NCI-H2107 treated with DMSO at 0.1 percent for 48 hours (cell line): ENCODE data around the gene IKZF2.
"Not testable (repeated sequence)": the region's sequence is repeated elsewhere in the genome, so short reads cannot be mapped to it uniquely, and the experiment has no call there.

ENCODE experiments used
- DNase-seq: peaks from one replicate; lab custom pipeline; 2025; ENCODE audit not compliant: unreplicated experiment; lab: John Stamatoyannopoulos, UW

The IKZF2 gene

DNA sequence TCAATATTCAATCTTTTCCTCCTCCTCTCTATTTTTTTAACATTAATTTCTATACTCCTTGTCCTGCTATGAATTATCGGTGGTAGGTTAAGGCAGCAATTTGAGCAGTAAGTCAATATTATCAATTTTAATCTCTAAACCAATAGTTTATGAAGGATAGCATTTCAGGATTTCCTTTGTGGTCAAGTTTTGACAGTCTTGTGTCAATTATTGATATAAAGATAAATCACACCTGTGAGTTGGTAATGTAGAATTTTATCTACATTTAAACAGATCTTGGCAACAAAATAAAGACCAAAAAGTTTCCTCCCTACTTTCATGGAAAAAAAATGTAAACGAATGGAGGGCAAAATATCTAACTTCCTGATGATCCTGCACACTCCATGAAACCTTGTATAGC lies 87.3 kb downstream of the IKZF2 start:
- DNase-seq, result no peak

DNA sequence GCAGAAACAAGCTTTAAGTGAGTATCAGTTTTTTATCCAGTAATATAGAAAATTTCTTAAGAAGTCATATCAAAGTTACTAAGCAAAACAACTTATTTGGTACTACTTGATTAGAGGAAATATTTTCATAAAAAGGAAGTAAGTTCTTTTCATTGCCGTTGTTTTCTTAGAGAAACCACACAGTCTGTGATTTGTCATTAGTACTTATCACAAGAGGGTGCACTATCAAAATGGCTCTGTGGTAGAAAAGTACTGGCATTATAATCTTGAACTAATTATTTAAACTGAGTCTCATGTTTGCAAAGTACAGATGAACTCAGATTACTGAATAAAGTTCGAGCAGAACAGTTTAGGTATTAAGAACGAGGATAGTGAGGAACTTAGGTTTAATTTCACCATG lies 93.4 kb downstream of the IKZF2 start:
- no peak for DNase-seq

DNA sequence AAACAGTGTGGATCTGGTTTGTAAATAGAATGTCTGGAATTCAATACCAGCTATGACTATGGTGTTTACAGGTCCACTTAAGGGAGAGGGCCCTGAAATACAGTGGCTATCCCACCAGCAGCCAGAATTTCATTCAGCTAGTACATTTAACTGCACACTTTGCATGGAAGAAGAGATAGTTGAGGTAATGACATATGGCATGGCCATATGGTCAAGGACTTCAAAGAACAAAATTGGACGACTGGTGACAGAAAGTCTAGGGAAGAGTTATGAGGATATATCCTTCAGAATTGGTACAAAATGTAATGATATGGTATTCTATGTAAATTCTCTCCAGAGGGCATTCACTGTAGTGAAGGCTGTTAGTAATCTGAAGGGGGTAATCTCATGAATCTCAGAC lies 105.0 kb downstream of the IKZF2 start:
- no peak for DNase-seq

DNA sequence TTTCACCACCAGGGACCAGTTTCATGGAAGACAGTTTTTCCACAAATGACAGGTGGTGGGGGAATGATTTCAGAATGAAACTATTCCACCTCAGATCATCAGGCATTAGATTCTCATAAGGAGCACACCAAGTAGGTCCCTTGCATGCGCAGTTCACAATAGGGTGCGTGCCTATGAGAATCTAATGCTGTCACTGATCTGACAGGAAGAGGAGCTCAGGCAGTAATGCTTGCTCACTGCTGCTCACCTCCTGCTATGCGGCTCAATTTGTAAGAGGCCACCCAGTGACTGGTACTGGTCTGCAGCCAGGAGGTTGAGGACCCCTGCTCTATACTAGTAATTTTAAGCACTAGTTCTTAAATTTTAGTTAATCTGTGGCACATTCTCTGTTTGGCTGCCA lies 107.8 kb downstream of the IKZF2 start:
- DNase-seq, result no peak

DNA sequence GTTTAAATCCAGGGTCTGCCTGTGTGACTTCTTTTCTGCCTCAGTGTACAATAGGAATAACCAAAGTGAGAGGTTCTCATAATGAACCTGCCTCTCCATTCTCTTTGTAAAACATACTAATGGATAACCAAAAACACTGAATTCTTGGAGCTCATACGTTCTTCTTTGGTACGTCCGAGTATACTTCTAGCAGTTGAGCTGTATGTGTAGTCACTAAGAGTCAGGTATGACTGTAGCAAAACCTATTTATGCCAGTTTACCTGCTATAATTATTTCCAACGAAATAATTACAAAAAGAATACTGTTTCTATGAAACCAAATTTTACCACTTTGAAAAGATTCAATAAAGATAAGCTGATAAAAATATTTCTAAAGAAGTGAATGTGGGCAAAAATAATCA lies 109.2 kb downstream of the IKZF2 start:
- DNase-seq, result no peak

DNA sequence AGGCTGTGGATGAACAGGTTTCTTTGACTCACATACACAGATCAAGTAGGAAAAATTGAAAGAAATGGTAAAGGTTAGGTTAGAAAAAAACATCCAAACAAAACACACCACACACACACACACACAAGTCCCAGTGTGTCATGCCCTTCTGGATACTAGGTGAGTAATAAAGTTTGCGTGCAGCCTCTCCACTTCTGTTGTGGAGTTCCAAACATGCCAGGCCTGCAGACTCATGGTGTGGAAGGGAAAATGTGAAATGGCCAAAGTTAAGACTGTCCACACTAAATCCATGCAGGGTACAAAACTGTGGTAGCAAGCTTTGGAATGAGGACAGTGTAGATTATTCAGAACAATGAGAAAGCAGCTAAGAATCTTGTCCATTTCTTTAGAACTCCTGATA lies 114.6 kb downstream of the IKZF2 start:
- DNase-seq, result no peak

DNA sequence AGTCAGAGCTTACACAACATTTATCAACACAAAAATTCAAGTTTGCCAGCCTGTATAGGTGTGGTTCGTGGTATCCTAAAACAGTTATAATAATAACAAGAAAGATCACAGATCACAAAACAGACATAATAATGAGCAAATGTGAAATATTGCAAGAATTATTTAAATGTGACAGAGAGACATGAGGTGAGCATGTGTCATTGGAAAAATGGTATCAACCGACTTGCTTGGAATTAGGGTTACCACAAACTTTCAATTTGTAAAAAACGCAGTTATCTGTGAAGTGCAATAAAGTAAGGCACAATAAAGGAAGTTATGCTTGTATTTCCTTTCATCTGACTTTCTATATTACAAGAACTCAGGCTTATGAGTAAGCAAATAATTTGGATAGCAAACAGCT lies 116.8 kb downstream of the IKZF2 start:
- DNase-seq, result no peak

DNA sequence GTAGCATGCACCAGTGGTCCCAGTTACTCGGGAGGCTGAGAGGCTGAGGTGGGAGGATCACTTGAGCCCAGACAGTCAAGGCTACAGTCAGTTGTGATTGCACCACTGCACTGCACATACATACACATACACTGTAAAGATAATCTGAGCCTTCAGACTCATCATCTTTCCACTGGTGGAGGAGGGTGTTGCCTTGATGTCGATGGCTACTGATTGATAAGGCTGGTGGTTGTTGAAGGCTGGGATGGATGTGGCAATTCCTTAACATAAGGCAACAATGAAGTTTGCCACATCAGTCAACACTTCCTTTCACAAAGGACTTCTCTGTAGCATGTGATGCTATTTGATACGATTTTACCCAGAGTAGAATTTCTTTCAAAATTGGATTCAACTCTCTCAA lies 118.8 kb downstream of the IKZF2 start:
- DNase-seq, result no peak

DNA sequence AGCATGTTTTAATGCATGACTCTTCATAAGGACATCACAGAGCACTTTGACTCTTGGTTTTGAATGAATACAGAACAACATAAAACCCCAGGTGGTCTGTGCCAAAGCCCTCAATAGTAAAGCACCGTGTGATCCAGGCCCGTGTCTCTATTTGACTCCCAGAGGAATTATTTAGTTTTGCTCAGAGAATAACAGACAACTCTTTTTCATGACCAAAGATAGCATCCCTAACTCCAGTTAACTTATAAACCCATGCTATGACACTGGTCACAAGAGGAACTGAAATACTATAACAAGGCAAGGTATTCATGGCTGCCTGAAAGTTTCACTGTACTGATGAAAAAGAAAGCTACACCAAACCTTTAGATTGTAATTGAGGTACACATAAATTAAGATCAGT lies 128.4 kb downstream of the IKZF2 start:
- no peak for DNase-seq

DNA sequence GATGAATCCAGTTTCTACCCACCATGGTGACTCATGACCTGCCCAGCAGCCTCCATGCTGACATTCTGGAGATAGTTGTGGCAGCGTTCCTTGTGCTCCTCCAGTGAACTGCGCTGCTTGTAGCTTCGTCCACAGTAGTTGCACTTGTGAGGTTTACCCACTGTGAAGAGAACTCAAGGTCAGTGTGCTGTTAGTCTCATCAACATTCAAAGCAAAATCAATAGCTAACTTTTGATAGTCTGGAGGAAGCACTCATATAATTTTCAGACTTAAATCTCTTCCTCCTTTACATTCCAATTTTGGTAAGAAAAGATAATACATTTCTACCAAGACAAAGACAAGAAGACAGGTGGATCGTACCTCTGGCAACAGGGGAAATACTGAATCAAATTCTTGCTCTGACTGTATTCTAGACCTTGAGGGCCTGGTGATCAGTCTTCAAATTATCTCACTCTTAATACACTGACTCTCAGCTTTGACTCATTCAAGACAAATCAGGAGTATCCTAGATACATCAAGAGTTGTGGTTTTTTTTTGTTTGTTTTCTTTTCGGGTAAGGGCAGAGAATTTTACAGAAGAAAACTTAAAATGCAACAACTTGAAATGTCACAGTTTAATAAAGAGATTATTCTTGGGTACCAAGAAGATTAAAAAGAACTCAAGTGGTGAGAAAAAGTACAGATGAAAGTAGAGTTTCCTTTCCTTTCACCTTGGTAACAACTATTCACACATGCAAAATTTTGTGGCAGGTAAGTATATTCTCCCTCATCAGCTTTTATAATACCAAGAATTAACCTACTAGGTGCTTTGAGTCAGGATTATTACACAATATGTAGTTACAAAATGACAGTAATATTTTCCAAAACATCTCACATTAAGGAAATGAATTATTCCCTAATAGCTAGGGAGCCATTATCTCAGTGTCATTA lies 129.2 kb downstream of the IKZF2 start:
- DNase-seq, result no peak

DNA sequence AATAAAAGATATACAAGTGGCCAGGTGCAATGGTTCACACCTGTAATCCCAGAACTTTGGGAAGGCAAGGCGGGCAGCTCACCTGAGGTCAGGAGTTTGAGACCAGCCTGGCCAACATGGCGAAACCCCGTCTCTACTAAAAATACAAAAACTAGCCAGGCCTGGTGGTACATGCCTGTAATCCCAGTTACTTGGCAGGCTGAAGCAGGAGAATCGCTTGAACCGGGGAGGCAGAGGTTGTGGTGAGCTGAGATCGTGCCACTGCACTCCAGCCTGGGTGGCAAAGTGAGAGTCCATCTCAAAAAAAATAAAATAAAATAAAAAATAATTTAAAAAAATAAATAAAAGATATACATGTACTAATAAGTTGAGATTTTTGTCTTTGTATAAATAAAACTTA lies 130.5 kb downstream of the IKZF2 start:
- not testable (repeated sequence) for DNase-seq

DNA sequence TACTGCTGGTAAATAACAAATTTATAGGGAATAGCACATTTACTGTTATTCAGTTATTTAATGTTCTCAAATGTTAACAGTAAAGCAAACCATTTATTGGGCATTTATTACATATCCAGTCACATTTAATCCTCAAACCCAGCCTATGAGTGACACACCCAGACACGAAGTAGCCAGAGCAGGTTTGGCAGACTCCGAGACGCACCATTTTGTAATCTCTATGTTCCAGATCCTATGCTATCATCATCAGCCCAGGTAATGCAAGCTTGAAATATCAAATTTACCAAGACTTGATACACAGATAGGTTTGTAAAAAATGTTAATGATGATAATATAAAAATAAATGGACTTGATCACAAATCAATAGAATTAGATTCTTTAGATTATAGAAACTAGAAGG lies 131.1 kb downstream of the IKZF2 start:
- no peak for DNase-seq

DNA sequence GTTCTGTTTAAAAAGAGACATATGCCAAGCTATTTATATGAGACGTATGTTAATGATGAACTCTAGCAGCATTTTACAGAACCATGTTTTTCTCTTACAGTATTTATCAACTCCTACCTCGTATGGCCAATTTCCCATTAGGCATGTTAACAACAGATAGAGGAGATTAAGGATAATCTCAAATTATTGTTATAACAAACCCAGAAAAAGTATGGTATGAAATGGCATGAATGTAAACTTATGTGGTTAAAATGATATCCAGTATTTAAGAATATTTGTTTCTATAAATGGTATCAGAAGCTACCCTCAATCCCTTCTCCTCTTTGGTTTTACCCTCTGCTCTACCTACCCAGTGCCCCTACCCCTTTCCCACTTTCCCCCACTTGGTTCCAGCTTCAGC lies 132.0 kb downstream of the IKZF2 start:
- no peak for DNase-seq

DNA sequence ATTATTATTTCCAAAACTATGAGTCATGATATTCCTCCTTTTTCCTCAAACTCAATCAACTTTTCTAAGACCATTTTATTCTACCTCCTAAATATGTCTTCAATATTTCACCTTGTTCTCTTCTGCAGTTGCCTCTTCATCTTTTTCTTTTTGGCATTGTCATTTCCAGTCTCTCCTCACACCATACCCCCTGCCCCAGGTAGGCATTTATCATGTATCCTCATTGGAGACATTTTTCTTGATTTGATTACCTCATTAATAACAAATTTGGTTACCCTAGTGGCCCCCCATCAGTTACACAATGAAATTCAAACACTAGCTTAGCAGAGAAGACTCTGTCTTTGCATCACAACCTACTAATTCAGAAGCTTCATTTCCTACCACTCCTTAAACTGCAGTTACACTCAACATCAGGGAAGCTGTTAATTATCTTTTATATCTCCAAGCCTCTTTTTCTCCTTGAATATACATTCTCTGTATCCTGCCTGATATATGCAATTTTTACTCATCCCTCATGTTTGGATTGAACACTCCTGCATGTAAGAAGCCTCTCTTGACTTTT lies 133.0 kb downstream of the IKZF2 start:
- DNase-seq, result no peak

DNA sequence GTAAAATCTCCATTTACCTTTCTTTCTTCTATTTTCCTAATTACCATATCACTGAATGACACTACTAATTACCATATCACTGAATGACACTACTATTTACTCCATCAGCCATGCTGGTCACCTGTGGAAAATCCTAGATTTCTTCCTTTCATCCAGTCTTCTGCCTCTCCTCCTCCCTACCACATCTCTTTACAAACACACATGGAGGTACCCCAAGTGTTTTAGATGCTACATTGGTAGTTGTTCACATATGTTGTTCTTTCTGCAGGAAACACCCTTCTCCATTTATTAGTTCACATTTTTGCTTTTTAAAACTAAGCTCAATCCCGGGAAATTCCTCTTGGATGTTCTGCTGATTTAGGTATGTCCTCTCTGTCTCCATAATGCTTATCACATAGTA lies 134.0 kb downstream of the IKZF2 start:
- DNase-seq, result no peak

DNA sequence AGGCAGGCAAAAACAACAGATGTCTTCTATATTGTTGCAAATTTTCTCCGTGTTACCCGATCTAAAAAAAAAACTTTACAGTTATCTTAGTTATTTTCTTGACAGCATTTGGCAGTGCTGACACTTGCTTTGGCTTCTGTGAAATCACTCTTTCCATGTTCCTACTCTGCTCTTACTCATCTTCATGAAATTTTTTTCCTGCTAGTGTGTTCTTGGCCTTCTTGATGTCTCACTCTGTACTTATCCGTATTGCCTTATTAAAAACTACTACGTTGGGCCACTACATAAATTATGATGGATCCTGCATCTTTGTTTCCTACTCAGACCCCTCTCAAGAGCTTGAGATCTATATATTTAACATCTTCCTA lies 134.4 kb downstream of the IKZF2 start:
- no peak for DNase-seq

DNA sequence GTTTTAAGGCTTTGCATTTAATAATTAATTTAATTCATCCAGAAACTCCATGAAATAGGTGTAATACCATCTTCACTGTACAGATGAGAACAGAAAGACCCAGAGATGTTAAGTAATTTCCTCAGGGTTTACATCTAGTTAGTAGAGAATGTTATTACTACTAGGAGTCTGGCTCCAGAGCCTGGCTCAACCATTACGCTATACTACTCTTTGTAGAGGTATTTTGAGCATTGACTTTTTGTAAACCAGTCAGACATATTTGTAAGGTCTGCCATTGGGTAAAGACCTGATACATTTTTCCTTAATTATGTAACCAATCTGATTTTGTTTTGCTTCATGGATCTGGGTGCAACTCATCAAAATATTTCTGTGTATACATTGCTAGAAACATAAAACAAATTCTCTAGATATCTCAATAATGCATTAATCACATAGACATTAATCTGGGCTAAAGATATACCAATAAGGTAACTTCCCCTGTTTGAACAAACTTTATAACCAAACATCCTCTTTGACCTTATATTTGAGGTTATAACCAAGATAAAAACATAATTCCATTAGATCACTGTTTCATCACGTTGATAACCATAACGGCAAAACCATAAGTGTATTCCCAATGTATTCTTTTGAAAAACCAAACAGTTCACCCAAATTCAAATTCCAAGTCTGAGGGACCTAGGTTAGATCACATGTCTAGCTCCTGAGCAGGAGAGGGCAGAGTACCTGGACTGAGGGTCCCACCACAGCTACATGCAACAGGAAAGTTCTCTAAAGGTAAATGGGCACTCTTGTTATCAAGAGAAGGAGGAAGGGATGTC lies 135.0 kb downstream of the IKZF2 start:
- no peak for DNase-seq

DNA sequence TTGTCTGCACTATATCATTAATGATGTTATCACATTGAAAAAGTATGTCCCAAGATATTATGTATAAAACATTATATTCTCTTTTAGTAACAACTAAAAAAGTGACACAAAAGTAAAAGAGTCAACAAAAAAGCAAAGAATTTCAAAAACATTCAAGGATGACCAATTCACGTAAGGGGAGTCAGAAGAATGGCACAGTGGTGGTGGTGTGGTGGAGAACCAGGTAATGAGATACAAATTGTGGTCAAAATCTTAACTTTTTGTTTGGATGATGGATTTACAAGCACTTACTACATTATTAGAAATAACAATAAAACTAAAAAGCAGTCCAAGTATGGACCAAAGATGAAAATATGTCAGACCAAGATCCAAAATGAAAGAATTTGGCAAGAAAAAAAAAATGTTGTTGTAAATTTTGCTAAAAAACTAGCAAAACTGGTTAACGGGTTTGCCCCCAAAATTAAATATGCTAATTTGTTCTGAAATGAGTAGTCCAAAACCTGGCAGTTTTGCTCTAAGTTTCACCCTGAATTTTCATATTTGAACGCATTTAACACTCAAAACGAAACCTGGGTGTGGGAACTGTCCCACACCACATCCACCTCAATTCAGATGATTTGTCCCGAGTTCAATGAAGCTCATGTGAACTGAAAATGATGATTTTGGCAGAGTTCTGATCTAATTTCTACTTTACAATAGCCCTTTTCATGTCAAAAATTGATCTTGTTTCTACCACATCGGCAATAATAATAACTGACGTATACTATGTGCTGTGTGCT lies 135.8 kb downstream of the IKZF2 start:
- no peak for DNase-seq

DNA sequence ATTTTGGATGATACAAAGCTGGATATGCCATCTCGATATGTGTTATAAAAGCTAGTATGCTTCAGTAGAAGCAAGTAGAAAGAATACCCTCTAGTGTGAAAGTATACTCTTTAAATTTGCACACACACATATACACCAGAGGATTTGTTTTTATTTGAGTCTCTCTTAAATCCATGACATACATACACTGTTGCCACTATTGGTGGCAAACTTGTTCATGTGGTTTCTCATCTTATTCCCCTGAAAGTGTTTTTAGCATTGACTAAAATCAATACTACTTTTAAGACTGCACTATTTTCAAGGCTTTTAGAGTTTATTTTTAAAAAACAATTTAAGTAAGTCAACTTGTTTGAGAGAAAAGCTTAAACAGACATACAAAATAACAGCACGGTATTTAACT lies 137.4 kb downstream of the IKZF2 start:
- DNase-seq, result no peak

DNA sequence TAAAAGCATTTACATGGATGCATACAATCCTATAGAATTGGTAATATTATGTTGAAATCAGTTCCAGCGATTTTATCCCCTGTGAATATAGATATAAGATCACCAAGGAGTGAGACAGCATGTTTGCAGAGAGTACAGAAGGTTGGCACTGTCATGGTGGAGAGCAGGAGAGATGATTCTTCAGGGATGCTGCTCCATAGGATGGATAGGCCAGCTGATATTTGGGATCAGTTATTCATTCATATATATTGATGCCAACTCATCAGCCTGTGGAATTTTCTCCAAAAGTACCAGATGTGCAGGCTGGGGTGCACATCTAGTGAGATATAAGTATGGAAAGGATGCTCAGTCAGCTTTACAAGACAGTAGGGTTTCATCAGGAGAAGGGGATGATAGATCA lies 139.9 kb downstream of the IKZF2 start:
- no peak for DNase-seq

DNA sequence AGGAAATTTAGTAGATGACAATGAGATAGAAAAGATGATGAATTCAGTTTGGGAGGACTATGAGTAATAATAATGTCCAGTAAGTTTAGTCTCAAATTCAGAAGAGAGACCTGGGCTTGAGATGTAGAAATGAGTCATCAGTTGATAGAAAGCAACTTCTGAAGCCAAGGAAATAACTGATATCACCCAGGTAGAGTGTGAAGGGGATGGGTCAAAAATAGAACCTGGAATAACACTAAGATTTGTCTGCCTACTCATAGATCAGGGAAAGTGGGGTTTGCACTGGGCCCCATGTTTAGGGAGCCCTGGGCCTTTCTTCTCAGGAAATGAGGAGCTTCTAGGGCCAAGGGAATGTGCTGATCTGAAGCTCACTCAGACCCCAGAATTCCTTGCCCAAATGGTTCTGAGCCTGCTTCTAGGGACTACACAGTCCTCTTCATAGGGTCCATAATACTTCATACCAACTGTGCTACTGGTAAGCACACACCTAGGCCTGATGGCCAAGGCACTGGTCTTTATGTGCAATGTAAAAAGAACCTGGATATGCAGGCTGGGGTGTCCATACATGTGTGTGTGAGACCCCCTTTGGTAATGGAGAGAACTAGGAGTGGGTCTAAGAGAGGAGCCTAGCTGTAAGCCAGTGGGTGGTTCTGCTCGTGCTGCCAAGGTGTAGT lies 141.2 kb downstream of the IKZF2 start:
- no peak for DNase-seq
